ENCODE data around the gene TMEM59L.

Gene TMEM59L

GRCh38 chr19:18648973-18649315 is 36.3 kb downstream of the TMEM59L start:
- ChIA-PET POLR2A (no interaction called here), CTCF (no interaction called here)
- TF ChIP-seq LEF1 (IDR thresholded peaks at IDR 0.05; ENCODE audit: borderline replicate concordance) (no peak), CTBP1 (IDR thresholded peaks at IDR 0.05; ENCODE audit: borderline replicate concordance) (no peak), SP1 (IDR thresholded peaks at IDR 0.05) (no peak), SUZ12 (IDR thresholded peaks at IDR 0.05) (no peak), BHLHE40 (IDR thresholded peaks at IDR 0.05; ENCODE audit: borderline replicate concordance) (no peak), ARNT (IDR thresholded peaks at IDR 0.05) (no peak), ELF4 (IDR thresholded peaks at IDR 0.05) (no peak), ZNF384 (IDR thresholded peaks at IDR 0.05) (no peak), FOXK2 (IDR thresholded peaks at IDR 0.05) (no peak), HDGF (IDR thresholded peaks at IDR 0.05; ENCODE audit: borderline replicate concordance) (no peak), FOXM1 (IDR thresholded peaks at IDR 0.05; ENCODE audit: borderline replicate concordance) (no peak), NFRKB (IDR thresholded peaks at IDR 0.05) (no peak), PKNOX1 (IDR thresholded peaks at IDR 0.05) (no peak), L3MBTL2 (conservative IDR thresholded peaks at IDR 0.05) (no peak), TARDBP (IDR thresholded peaks at IDR 0.05) (no peak)
- DNase-seq (ENCODE audit: extremely low spot score) = no peak

GRCh38 chr19:18649371-18650020 is 36.8 kb downstream of the TMEM59L start:
- ChIA-PET POLR2A (no interaction called here), CTCF (no interaction called here)
- DNase-seq (ENCODE audit: extremely low spot score) = no peak
- TF ChIP-seq LEF1 (IDR thresholded peaks at IDR 0.05; ENCODE audit: borderline replicate concordance) (no peak), ARNT (IDR thresholded peaks at IDR 0.05) (no peak), PKNOX1 (IDR thresholded peaks at IDR 0.05) (no peak), L3MBTL2 (conservative IDR thresholded peaks at IDR 0.05) (no peak), FOXM1 (IDR thresholded peaks at IDR 0.05; ENCODE audit: borderline replicate concordance) (no peak), FOXA1 (IDR thresholded peaks at IDR 0.05) (no peak), TARDBP (IDR thresholded peaks at IDR 0.05) (no peak), ELF4 (IDR thresholded peaks at IDR 0.05) (no peak), ZNF384 (IDR thresholded peaks at IDR 0.05) (no peak), SP1 (IDR thresholded peaks at IDR 0.05) (no peak), SUZ12 (IDR thresholded peaks at IDR 0.05) (no peak)

- DNase-seq (ENCODE audit: extremely low spot score) = no peak
- POLR2A ChIA-PET = no interaction called here
- TF ChIP-seq PKNOX1 (IDR thresholded peaks at IDR 0.05) (no peak), FOXA1 (IDR thresholded peaks at IDR 0.05) (no peak), HDGF (IDR thresholded peaks at IDR 0.05; ENCODE audit: borderline replicate concordance) (no peak)
- CTCF ChIA-PET = no interaction called here
Measured at GRCh38 chr19:18650021-18650390, 37.3 kb downstream of the TMEM59L start.

GRCh38 chr19:18650468-18651041 is 37.9 kb downstream of the TMEM59L start:
- TF ChIP-seq NFRKB (IDR thresholded peaks at IDR 0.05) = no peak
- no peak for TF ChIP-seq PKNOX1 (IDR thresholded peaks at IDR 0.05)
- TF ChIP-seq FOXM1 (IDR thresholded peaks at IDR 0.05; ENCODE audit: borderline replicate concordance) = no peak
- no peak for TF ChIP-seq TARDBP (IDR thresholded peaks at IDR 0.05)
- no peak for TF ChIP-seq L3MBTL2 (conservative IDR thresholded peaks at IDR 0.05)
- no peak for TF ChIP-seq HDGF (IDR thresholded peaks at IDR 0.05; ENCODE audit: borderline replicate concordance)
- no peak for TF ChIP-seq ARNT (IDR thresholded peaks at IDR 0.05)
- TF ChIP-seq FOXK2 (IDR thresholded peaks at IDR 0.05) = no peak
- TF ChIP-seq SUZ12 (IDR thresholded peaks at IDR 0.05) = no peak
- no peak for TF ChIP-seq ZNF384 (IDR thresholded peaks at IDR 0.05)
- no peak for TF ChIP-seq BHLHE40 (IDR thresholded peaks at IDR 0.05; ENCODE audit: borderline replicate concordance)
- no peak for TF ChIP-seq LEF1 (IDR thresholded peaks at IDR 0.05; ENCODE audit: borderline replicate concordance)
- no peak for TF ChIP-seq SP1 (IDR thresholded peaks at IDR 0.05)
- TF ChIP-seq CTBP1 (IDR thresholded peaks at IDR 0.05; ENCODE audit: borderline replicate concordance) = no peak
- no peak for TF ChIP-seq ELF4 (IDR thresholded peaks at IDR 0.05)
- CTCF ChIA-PET = no interaction called here
- POLR2A ChIA-PET = no interaction called here
- no peak for DNase-seq (ENCODE audit: extremely low spot score)

- CTCF ChIA-PET = no interaction called here
- POLR2A ChIA-PET = no interaction called here
- DNase-seq (ENCODE audit: extremely low spot score) = no peak
- TF ChIP-seq FOXM1 (IDR thresholded peaks at IDR 0.05; ENCODE audit: borderline replicate concordance) (no peak), PKNOX1 (IDR thresholded peaks at IDR 0.05) (no peak), ZNF384 (IDR thresholded peaks at IDR 0.05) (no peak), SP1 (IDR thresholded peaks at IDR 0.05) (no peak), ELF4 (IDR thresholded peaks at IDR 0.05) (no peak), ARNT (IDR thresholded peaks at IDR 0.05) (no peak), BHLHE40 (IDR thresholded peaks at IDR 0.05; ENCODE audit: borderline replicate concordance) (no peak), SUZ12 (IDR thresholded peaks at IDR 0.05) (no peak), CTBP1 (IDR thresholded peaks at IDR 0.05; ENCODE audit: borderline replicate concordance) (no peak), TARDBP (IDR thresholded peaks at IDR 0.05) (no peak), L3MBTL2 (conservative IDR thresholded peaks at IDR 0.05) (no peak), LEF1 (IDR thresholded peaks at IDR 0.05; ENCODE audit: borderline replicate concordance) (no peak), NFRKB (IDR thresholded peaks at IDR 0.05) (no peak), FOXA1 (IDR thresholded peaks at IDR 0.05) (no peak)
Measured at GRCh38 chr19:18651300-18651699, 38.6 kb downstream of the TMEM59L start.
